K562 (cell line): ENCODE measurements around the gene SKAP2. TPM values are rescaled to one million over a fixed set of nuclear protein-coding genes. Genes with fewer than 3 reads are reported as not detected.
A peak's percentile ranks its signal among the peaks of the same experiment; 100 is the strongest.

ENCODE experiments used
- ATAC-seq: fragments of 200-7000 bp; cut with Tn5 transposase; 3 replicates; pipeline ENCODE4 v1.9.1; 2020; ENCODE audit warnings: moderate library complexity
- BruUV-seq: library from RNA; stranded (reverse); fragments of 400-500 nt; replicated peaks from 2 replicates; lab custom pipeline; 2021; lab: Mats Ljungman, UMichigan
- CTCF ChIA-PET: fragments of 300-600 bp; formaldehyde crosslinking; extraction: SDS; loops from one replicate; lab custom pipeline; 2021; ENCODE audit warnings: low intra/inter-chr PET ratio; lab: Yijun Ruan, JAX
- POLR2A ChIA-PET: fragments of 300-600, 350-650 bp; sonication (Branson Sonifier 250); formaldehyde crosslinking; extraction: SDS; loops from one replicate; lab custom pipeline; 2021; ENCODE audit warnings: antibody characterized with exemption, inconsistent platforms; lab: Yijun Ruan, JAX
- DNase-seq, 4 experiments: peaks; one replicate each; pipeline versions ENCODE4 v3.0.0 to v3.0.0-alpha.2; 2011 to 2018; ENCODE audit warnings: low spot score in 3 of 4, mixed read lengths in 3 of 4; ENCODE audit errors: extremely low read depth in 1 of 4
- FAIRE-seq: peaks from 2 replicates; lab custom pipeline; 2011; peaks lifted over from hg19 to GRCh38; lab: Jason Lieb, UNC
- H2AFZ ChIP-seq: 2 replicates; pipeline ENCODE4 v1.6.0; 2011; ENCODE audit warnings: low read depth, low read length, control low read depth, inconsistent platforms
- H3K27ac ChIP-seq: fragments of 200-600 bp; 3 replicates; pipeline ENCODE4 v1.8.0; 2011; ENCODE audit warnings: low read depth, mild to moderate bottlenecking, control low read depth, inconsistent platforms, low read length, moderate library complexity, mixed read lengths; ENCODE audit errors: extremely low read depth
- H3K27me3 ChIP-seq, 2 experiments: fragments of 300-600 bp in 1 of 2; 2 replicates in 1 of 2; 3 replicates in 1 of 2; pipeline versions ENCODE4 v1.6.0 to v1.8.0; 2011; ENCODE audit warnings: inconsistent platforms in 2 of 2, low read length in 2 of 2, mild to moderate bottlenecking in 1 of 2, mixed read lengths in 1 of 2, moderate library complexity in 1 of 2; ENCODE audit not compliant: control insufficient read depth in 2 of 2, insufficient read depth in 2 of 2
- H3K36me3 ChIP-seq: fragments of 300-600 bp; 3 replicates; pipeline ENCODE4 v1.8.0; 2011; ENCODE audit warnings: mild to moderate bottlenecking, low read length, inconsistent platforms; ENCODE audit not compliant: control insufficient read depth, insufficient read depth
- H3K4me1 ChIP-seq, 2 experiments: fragments of 200-600 bp in 1 of 2; replicated peaks in 1 of 2; 2 replicates in 1 of 2; 3 replicates in 1 of 2; pipeline versions ENCODE4 v1.5.1 to v1.8.0; 2011; ENCODE audit warnings: inconsistent platforms in 2 of 2, low read length in 2 of 2, mild to moderate bottlenecking in 1 of 2, mixed read lengths in 1 of 2, moderate library complexity in 1 of 2; ENCODE audit not compliant: control insufficient read depth in 2 of 2, insufficient read depth in 2 of 2
- H3K4me2 ChIP-seq: 2 replicates; pipeline ENCODE4 v1.6.1; 2011; ENCODE audit warnings: low read length, control low read depth, inconsistent platforms, mixed read lengths; ENCODE audit not compliant: insufficient read depth
- H3K4me3 ChIP-seq: fragments of 200-600 bp; sonication (generic), shearing (Covaris generic); 2 replicates; pipeline ENCODE4 v1.5.1; 2016; ENCODE audit warnings: control low read depth, inconsistent platforms
- H3K79me2 ChIP-seq: fragments of 200-600 bp; 3 replicates; pipeline ENCODE4 v1.8.0; 2011; ENCODE audit warnings: low read length, inconsistent platforms; ENCODE audit not compliant: control insufficient read depth, insufficient read depth
- H3K9ac ChIP-seq, 2 experiments: 2 replicates each; pipeline versions ENCODE4 v1.6.0 to v1.6.1; 2011; ENCODE audit warnings: low read depth in 2 of 2, low read length in 2 of 2, control low read depth in 1 of 2, inconsistent platforms in 1 of 2, mild to moderate bottlenecking in 1 of 2, mixed read lengths in 1 of 2; ENCODE audit not compliant: insufficient read depth in 1 of 2
- H3K9me1 ChIP-seq: one replicate; pipeline ENCODE4 v1.6.0; 2011; ENCODE audit warnings: inconsistent platforms, mild to moderate bottlenecking, low read length, moderate library complexity; ENCODE audit not compliant: control insufficient read depth, insufficient read depth
- H3K9me3 ChIP-seq: replicated peaks from 2 replicates; pipeline ENCODE4 v1.5.1; 2011; ENCODE audit warnings: low read depth, low read length, inconsistent platforms; ENCODE audit not compliant: control insufficient read depth, insufficient read depth
- H4K20me1 ChIP-seq: replicated peaks from 2 replicates; pipeline ENCODE4 v1.6.1; 2011; ENCODE audit warnings: low read length, inconsistent platforms, mixed read lengths; ENCODE audit not compliant: control insufficient read depth, insufficient read depth
- CHCHD3 ChIP-seq: fragments of 250-450 bp; sonication (Bioruptor Pico); IDR thresholded peaks from 2 replicates; pipeline ENCODE4 v2.1.2; 2022; ENCODE audit warnings: mild to moderate bottlenecking
- RBM25 ChIP-seq: fragments of 200-400 bp; formaldehyde crosslinking; IDR thresholded peaks from 2 replicates; pipeline ENCODE4 v1.6.1; 2018; ENCODE audit warnings: low read length, low read depth, moderate library complexity; ENCODE audit not compliant: severe bottlenecking
- RCOR1 ChIP-seq, 2 experiments: IDR thresholded peaks; 2 replicates each; pipeline ENCODE4 v1.6.1; 2012; ENCODE audit warnings: low read depth in 2 of 2, low read length in 2 of 2, borderline replicate concordance in 1 of 2, improper control_type of control experiment in 1 of 2
- SMARCA4 ChIP-seq: fragments of 450-650 bp; IDR thresholded peaks from 2 replicates; pipeline ENCODE4 v1.6.1; 2016
- SMARCB1 ChIP-seq: IDR thresholded peaks from 2 replicates; pipeline ENCODE4 v1.6.1; 2011; ENCODE audit warnings: improper control_type of control experiment, low read depth; ENCODE audit not compliant: insufficient read length
- TBL1XR1 ChIP-seq, 2 experiments: IDR thresholded peaks; 2 replicates each; pipeline ENCODE4 v1.6.1; 2012; ENCODE audit warnings: improper control_type of control experiment in 2 of 2, low read length in 2 of 2, mild to moderate bottlenecking in 1 of 2
- ZNF140 ChIP-seq: fragments of 250-450 bp; sonication (Bioruptor Pico); IDR thresholded peaks from 2 replicates; pipeline ENCODE4 v1.8.0; 2021; ENCODE audit warnings: moderate library complexity, mild to moderate bottlenecking, inconsistent platforms
- ZNF644 ChIP-seq: fragments of 200-800 bp; sonication (Bioruptor generic); IDR thresholded peaks from 2 replicates; pipeline ENCODE4 v1.6.1; 2016; ENCODE audit warnings: low read depth, missing genetic modification characterization, missing compliant biosample characterization
- WGBS: fragments of 100-300 bp; shearing (Covaris generic); methylation state at CpG from one replicate; pipeline ENCODE4 v1.1.6; 2016; ENCODE audit warnings: low coverage, mixed read lengths; ENCODE audit not compliant: insufficient coverage; ENCODE audit errors: missing lambda C conversion rate; 5-methylcytosine and 5-hydroxymethylcytosine counted together
- in situ Hi-C: fragments of 300-500 bp; cut with MboI; formaldehyde crosslinking; loops from 4 replicates; pipeline ENCODE4 v1.15.0; 2018; ENCODE audit warnings: inconsistent platforms, mixed read lengths
- intact Hi-C: fragments of 100-400 bp; cut with micrococcal nuclease; formaldehyde crosslinking; loops from 2 replicates; pipeline ENCODE4 v1.14.2; 2022
- polyA plus RNA-seq, 8 experiments: library from polyadenylated mRNA; depleted of rRNA in 4 of 8; stranded (reverse) in 5 of 8; unstranded in 3 of 8; fragments of >200 nt; fragmentation: Nextera tagmentation in 2 of 8; fragmentation: Illumina TruSeq in 1 of 8; extraction: Ambion mirVana in 2 of 8; extraction: Trizol in 1 of 8; gene quantifications; 2 replicates each; pipeline versions ENCODE4 v1.2.1 to v1.2.3, GENCODE V29; 2011 to 2014; ENCODE audit warnings: inconsistent platforms in 1 of 8, missing spikeins in 1 of 8
- total RNA-seq, 7 experiments: library from RNA; depleted of rRNA in 6 of 7; stranded (reverse); fragments of >200 nt in 6 of 7; fragmentation: Illumina TruSeq in 2 of 7; extraction: Trizol in 2 of 7; gene quantifications; 2 replicates each; pipeline versions ENCODE4 v1.2.1 to v1.2.3, GENCODE V29; 2011 to 2021; ENCODE audit warnings: low replicate concordance in 1 of 7
- TF ChIP-seq, protein P1 (sequence below): IDR thresholded peaks from 3 replicates; pipeline ENCODE4 v1.6.1; 2011; ENCODE audit warnings: borderline replicate concordance, mild to moderate bottlenecking; ENCODE audit not compliant: insufficient read length, insufficient read depth
- TF ChIP-seq, protein P2 (sequence below): fragments of 450-650 bp; IDR thresholded peaks from 2 replicates; pipeline ENCODE4 v1.6.1; 2016

Gene SKAP2
- total and polyA plus RNA-seq, 9 of the 15 experiments (the other 6 are each of a cell fraction or from before 2014, with no cell fraction given) = 4.2 to 11.7 (median 8.3) TPM

DNA sequence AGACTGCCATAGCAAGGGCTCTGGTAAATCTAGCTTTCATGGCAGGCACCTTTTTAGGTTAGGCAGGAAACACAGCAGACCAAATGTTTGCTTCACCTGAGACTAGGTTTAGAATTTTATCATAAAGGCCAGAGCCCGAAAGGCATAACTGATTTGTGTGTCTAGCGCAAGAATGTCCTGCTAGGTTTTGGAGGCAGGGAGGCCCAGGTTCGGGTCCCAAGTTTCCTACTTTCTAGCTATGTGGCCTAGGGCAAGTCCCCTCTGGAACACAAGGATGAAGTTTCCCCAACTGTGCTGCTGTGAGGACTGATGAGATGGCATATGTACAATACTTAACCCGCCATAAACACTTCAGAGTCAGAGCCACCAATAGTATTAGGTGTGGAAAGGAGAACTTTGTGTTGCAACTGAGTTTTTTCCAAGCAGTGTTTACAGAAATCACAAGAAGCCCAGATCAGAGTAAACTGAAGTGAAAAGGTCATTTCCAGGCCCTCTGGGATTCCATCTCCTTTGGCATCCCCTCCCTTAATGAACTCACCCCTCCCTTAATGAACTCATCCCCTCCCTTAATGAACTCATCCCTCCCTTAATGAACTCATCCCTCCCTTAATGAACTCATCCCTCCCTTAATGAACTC lies 244.9 kb downstream of the SKAP2 start:
- no TSS peak for BruUV-seq
- peak overlapping the region; percentile 29; the same call in 1 of the 2 replicates for H2AFZ ChIP-seq
- TF ChIP-seq ZNF644 (tag) (no peak), CHCHD3 (no peak), TBL1XR1 (IDR thresholded peaks at IDR 0.05; ENCODE audit: low read length in 2 of 2) (no peak), SMARCA4 (no peak), ZNF140 (no peak), RBM25 (no peak), RCOR1 (IDR thresholded peaks at IDR 0.05; ENCODE audit: borderline replicate concordance in 1 of 2, low read depth in 2 of 2, low read length in 2 of 2) (no peak), SMARCB1 (no peak)
- TF ChIP-seq, protein P1, sequence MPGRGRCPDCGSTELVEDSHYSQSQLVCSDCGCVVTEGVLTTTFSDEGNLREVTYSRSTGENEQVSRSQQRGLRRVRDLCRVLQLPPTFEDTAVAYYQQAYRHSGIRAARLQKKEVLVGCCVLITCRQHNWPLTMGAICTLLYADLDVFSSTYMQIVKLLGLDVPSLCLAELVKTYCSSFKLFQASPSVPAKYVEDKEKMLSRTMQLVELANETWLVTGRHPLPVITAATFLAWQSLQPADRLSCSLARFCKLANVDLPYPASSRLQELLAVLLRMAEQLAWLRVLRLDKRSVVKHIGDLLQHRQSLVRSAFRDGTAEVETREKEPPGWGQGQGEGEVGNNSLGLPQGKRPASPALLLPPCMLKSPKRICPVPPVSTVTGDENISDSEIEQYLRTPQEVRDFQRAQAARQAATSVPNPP = no peak
- TF ChIP-seq, protein P2, sequence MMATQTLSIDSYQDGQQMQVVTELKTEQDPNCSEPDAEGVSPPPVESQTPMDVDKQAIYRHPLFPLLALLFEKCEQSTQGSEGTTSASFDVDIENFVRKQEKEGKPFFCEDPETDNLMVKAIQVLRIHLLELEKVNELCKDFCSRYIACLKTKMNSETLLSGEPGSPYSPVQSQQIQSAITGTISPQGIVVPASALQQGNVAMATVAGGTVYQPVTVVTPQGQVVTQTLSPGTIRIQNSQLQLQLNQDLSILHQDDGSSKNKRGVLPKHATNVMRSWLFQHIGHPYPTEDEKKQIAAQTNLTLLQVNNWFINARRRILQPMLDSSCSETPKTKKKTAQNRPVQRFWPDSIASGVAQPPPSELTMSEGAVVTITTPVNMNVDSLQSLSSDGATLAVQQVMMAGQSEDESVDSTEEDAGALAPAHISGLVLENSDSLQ = no peak
- no peak for FAIRE-seq
- H3K79me2 ChIP-seq = no peaks in the 10 kb centered on the region
- no peak for ATAC-seq
- no peak overlapping the region for H3K9ac ChIP-seq
- intact Hi-C loops (no loop called here), in situ Hi-C loops (no loop called here)
- DNase-seq = no peak
- peaks cover 3 to 13% of the 10 kb centered on the region in 2 experiments; a peak in 3 of 5 replicates for H3K4me1 ChIP-seq
- no peaks in the 10 kb centered on the region for H3K9me1 ChIP-seq
- no peak overlapping the region for H3K27ac ChIP-seq
- no peaks in the 10 kb centered on the region for H4K20me1 ChIP-seq
- ChIA-PET CTCF (interaction anchor here (0.9 kb wide), 1 partner anchor 10 kb away, joined by 3 read pairs; no protein-coding TSS in a partner anchor), POLR2A (no interaction called here)
- no peaks in the 10 kb centered on the region; the same call in 1 of the 2 replicates for H3K9me3 ChIP-seq
- no peak overlapping the region; the same call in 1 of the 2 replicates for H3K4me2 ChIP-seq
- H3K27me3 ChIP-seq = peaks cover 20 to 34% of the 10 kb centered on the region in 2 experiments; a peak in 4 of 5 replicates
- no peaks in the 10 kb centered on the region; the same call in 2 of the 3 replicates for H3K36me3 ChIP-seq
- no peak overlapping the region for H3K4me3 ChIP-seq
- 72% methylated on average over 4 of the region's 4 CpGs for WGBS
